HepG2 (cell line): ENCODE data around the gene MAGIX. TPM values are rescaled to one million over a fixed set of nuclear protein-coding genes. Genes with fewer than 3 reads are reported as not detected.

Experiments
- ARID2 ChIP-seq: sonication (generic); formaldehyde crosslinking; IDR thresholded peaks from 2 replicates; pipeline ENCODE4 v1.8.1; 2022; ENCODE audit warnings: mild to moderate bottlenecking, missing genetic modification reagents, borderline replicate concordance
- ATF4 ChIP-seq, 2 experiments: fragments of 450-650 bp in 1 of 2; sonication (generic) in 1 of 2; formaldehyde crosslinking; IDR thresholded peaks; 2 replicates each; pipeline versions ENCODE4 v1.5.0 to v1.8.0; 2020 to 2022; ENCODE audit warnings: mild to moderate bottlenecking in 1 of 2, missing genetic modification reagents in 1 of 2
- DR1 ChIP-seq: sonication (generic); formaldehyde crosslinking; IDR thresholded peaks from 2 replicates; pipeline ENCODE4 v1.8.0; 2021; ENCODE audit warnings: mild to moderate bottlenecking, missing genetic modification reagents, inconsistent platforms
- HDAC2 ChIP-seq: sonication (generic); formaldehyde crosslinking; IDR thresholded peaks from 2 replicates; pipeline ENCODE4 v1.4.0; 2020; ENCODE audit warnings: missing genetic modification reagents
- NRL ChIP-seq: sonication (generic); formaldehyde crosslinking; IDR thresholded peaks from 2 replicates; pipeline ENCODE4 v1.5.0; 2020; ENCODE audit warnings: missing genetic modification reagents, mild to moderate bottlenecking, moderate library complexity, borderline replicate concordance
- RFX1 ChIP-seq: fragments of 450-650 bp; IDR thresholded peaks from 2 replicates; pipeline ENCODE4 v1.6.1; 2017
- SETDB1 ChIP-seq: sonication (generic); formaldehyde crosslinking; IDR thresholded peaks from 2 replicates; pipeline ENCODE4 v1.5.1; 2020; ENCODE audit warnings: missing genetic modification reagents, mild to moderate bottlenecking, borderline replicate concordance
- TGIF2 ChIP-seq: IDR thresholded peaks from 2 replicates; pipeline ENCODE4 v1.6.1; 2016; ENCODE audit warnings: control low read depth, missing compliant biosample characterization
- ZC3H13 ChIP-seq: sonication (generic); formaldehyde crosslinking; IDR thresholded peaks from 2 replicates; pipeline ENCODE4 v1.8.1; 2023; ENCODE audit warnings: mild to moderate bottlenecking, missing genetic modification reagents, moderate library complexity
- ZGPAT ChIP-seq: IDR thresholded peaks from 2 replicates; pipeline ENCODE4 v1.6.1; 2016; ENCODE audit warnings: mild to moderate bottlenecking
- ZKSCAN8 ChIP-seq: IDR thresholded peaks from 2 replicates; pipeline ENCODE4 v1.6.1; 2016; ENCODE audit warnings: borderline replicate concordance, missing genetic modification reagents, missing compliant biosample characterization
- ZNF432 ChIP-seq: sonication (generic); formaldehyde crosslinking; IDR thresholded peaks from 2 replicates; pipeline ENCODE4 v1.5.0; 2020; ENCODE audit warnings: missing genetic modification reagents, mild to moderate bottlenecking, borderline replicate concordance
- ZNF460 ChIP-seq: sonication (generic); formaldehyde crosslinking; IDR thresholded peaks from 2 replicates; pipeline ENCODE4 v1.5.1; 2020; ENCODE audit warnings: missing genetic modification reagents, mild to moderate bottlenecking, borderline replicate concordance
- ZNF577 ChIP-seq: sonication (generic); formaldehyde crosslinking; IDR thresholded peaks from 2 replicates; pipeline ENCODE4 v1.4.0; 2020; ENCODE audit warnings: mild to moderate bottlenecking, low read depth, missing genetic modification reagents, borderline replicate concordance
- ZNF607 ChIP-seq: sonication (generic); formaldehyde crosslinking; IDR thresholded peaks from 2 replicates; pipeline ENCODE4 v1.5.1; 2020; ENCODE audit warnings: missing genetic modification reagents, mild to moderate bottlenecking, borderline replicate concordance
- ZNF614 ChIP-seq: IDR thresholded peaks from 2 replicates; pipeline ENCODE4 v1.6.1; 2018; ENCODE audit warnings: missing biosample characterization, missing genetic modification reagents, inconsistent platforms, borderline replicate concordance
- ZNF713 ChIP-seq: sonication (generic); formaldehyde crosslinking; IDR thresholded peaks from 2 replicates; pipeline ENCODE4 v1.4.0; 2020; ENCODE audit warnings: mild to moderate bottlenecking, missing genetic modification reagents
- ZSCAN31 ChIP-seq: sonication (generic); formaldehyde crosslinking; IDR thresholded peaks from 2 replicates; pipeline ENCODE4 v1.5.0; 2020; ENCODE audit warnings: low read depth, mild to moderate bottlenecking, missing genetic modification reagents
- polyA plus RNA-seq, 8 experiments: library from polyadenylated mRNA; depleted of rRNA in 3 of 8; stranded (reverse) in 7 of 8; unstranded in 1 of 8; fragments of >200 nt; fragmentation: Illumina TruSeq in 4 of 8; extraction: Trizol in 4 of 8; gene quantifications; 2 replicates each; pipeline versions ENCODE4 v1.2.1 to v1.2.3, GENCODE V29; 2011 to 2016; ENCODE audit warnings: low read depth in 4 of 8, missing spikeins in 1 of 8, mixed read lengths in 1 of 8; ENCODE audit not compliant: insufficient read depth in 1 of 8
- total RNA-seq, 5 experiments: library from RNA; depleted of rRNA; stranded (reverse); fragments of >200 nt; fragmentation: Illumina TruSeq; extraction: Trizol; gene quantifications; 2 replicates each; pipeline ENCODE4 v1.2.3, GENCODE V29; 2016; ENCODE audit warnings: low read depth in 1 of 5
- TF ChIP-seq, protein P1 (sequence below): sonication (generic); formaldehyde crosslinking; IDR thresholded peaks from 2 replicates; pipeline ENCODE4 v1.8.0; 2022; ENCODE audit warnings: mild to moderate bottlenecking, missing genetic modification reagents
- TF ChIP-seq, protein P2 (sequence below): sonication (generic); formaldehyde crosslinking; IDR thresholded peaks from 2 replicates; pipeline ENCODE4 v1.5.0; 2020; ENCODE audit warnings: missing genetic modification reagents
- TF ChIP-seq, protein P3 (sequence below): sonication (generic); formaldehyde crosslinking; IDR thresholded peaks from 2 replicates; pipeline ENCODE4 v1.4.0; 2020; ENCODE audit warnings: mild to moderate bottlenecking, missing genetic modification reagents
- TF ChIP-seq, protein P4 (sequence below): IDR thresholded peaks from 2 replicates; pipeline ENCODE4 v1.6.1; 2016; ENCODE audit warnings: low read depth, borderline replicate concordance

MAGIX gene
- total and polyA plus RNA-seq, 2 of the 13 experiments (the other 11 are each of a cell fraction or from before 2014, with no cell fraction given): 0.63 to 1.2 TPM

- TF ChIP-seq, protein P1, sequence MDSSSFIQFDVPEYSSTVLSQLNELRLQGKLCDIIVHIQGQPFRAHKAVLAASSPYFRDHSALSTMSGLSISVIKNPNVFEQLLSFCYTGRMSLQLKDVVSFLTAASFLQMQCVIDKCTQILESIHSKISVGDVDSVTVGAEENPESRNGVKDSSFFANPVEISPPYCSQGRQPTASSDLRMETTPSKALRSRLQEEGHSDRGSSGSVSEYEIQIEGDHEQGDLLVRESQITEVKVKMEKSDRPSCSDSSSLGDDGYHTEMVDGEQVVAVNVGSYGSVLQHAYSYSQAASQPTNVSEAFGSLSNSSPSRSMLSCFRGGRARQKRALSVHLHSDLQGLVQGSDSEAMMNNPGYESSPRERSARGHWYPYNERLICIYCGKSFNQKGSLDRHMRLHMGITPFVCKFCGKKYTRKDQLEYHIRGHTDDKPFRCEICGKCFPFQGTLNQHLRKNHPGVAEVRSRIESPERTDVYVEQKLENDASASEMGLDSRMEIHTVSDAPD (CRISPR knock-in tag): no peak
- TF ChIP-seq, protein P2, sequence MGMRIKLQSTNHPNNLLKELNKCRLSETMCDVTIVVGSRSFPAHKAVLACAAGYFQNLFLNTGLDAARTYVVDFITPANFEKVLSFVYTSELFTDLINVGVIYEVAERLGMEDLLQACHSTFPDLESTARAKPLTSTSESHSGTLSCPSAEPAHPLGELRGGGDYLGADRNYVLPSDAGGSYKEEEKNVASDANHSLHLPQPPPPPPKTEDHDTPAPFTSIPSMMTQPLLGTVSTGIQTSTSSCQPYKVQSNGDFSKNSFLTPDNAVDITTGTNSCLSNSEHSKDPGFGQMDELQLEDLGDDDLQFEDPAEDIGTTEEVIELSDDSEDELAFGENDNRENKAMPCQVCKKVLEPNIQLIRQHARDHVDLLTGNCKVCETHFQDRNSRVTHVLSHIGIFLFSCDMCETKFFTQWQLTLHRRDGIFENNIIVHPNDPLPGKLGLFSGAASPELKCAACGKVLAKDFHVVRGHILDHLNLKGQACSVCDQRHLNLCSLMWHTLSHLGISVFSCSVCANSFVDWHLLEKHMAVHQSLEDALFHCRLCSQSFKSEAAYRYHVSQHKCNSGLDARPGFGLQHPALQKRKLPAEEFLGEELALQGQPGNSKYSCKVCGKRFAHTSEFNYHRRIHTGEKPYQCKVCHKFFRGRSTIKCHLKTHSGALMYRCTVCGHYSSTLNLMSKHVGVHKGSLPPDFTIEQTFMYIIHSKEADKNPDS: no peak
- peak in 1 of 2 experiments; percentile 42; a peak in 1 of 4 replicates for TF ChIP-seq ATF4 (CRISPR knock-in tag; IDR thresholded peaks at IDR 0.05)
- TF ChIP-seq ZKSCAN8 (CRISPR knock-in tag): no peak
- TF ChIP-seq ZNF577 (CRISPR knock-in tag): no peak
- TF ChIP-seq SETDB1: no peak
- TF ChIP-seq RFX1: no peak
- no peak for TF ChIP-seq ZNF432 (CRISPR knock-in tag)
- no peak for TF ChIP-seq ZNF713 (CRISPR knock-in tag)
- TF ChIP-seq ZNF614 (CRISPR knock-in tag): no peak
- TF ChIP-seq ZNF460 (CRISPR knock-in tag): no peak
- TF ChIP-seq, protein P3, sequence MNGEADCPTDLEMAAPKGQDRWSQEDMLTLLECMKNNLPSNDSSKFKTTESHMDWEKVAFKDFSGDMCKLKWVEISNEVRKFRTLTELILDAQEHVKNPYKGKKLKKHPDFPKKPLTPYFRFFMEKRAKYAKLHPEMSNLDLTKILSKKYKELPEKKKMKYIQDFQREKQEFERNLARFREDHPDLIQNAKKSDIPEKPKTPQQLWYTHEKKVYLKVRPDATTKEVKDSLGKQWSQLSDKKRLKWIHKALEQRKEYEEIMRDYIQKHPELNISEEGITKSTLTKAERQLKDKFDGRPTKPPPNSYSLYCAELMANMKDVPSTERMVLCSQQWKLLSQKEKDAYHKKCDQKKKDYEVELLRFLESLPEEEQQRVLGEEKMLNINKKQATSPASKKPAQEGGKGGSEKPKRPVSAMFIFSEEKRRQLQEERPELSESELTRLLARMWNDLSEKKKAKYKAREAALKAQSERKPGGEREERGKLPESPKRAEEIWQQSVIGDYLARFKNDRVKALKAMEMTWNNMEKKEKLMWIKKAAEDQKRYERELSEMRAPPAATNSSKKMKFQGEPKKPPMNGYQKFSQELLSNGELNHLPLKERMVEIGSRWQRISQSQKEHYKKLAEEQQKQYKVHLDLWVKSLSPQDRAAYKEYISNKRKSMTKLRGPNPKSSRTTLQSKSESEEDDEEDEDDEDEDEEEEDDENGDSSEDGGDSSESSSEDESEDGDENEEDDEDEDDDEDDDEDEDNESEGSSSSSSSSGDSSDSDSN (CRISPR knock-in tag): 0 out of 2 replicates have a peak, but pooled peaks have one; percentile 47
- TF ChIP-seq TGIF2: 0 out of 2 replicates have a peak, but pooled peaks have one; percentile 28
- TF ChIP-seq, protein P4, sequence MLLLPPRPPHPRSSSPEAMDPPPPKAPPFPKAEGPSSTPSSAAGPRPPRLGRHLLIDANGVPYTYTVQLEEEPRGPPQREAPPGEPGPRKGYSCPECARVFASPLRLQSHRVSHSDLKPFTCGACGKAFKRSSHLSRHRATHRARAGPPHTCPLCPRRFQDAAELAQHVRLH (CRISPR knock-in tag): no peak
- TF ChIP-seq NRL: 0 out of 2 replicates have a peak, but pooled peaks have one; percentile 41
- TF ChIP-seq ZGPAT (CRISPR knock-in tag): peak; percentile 22; the same call in 1 of the 2 replicates
- TF ChIP-seq DR1 (CRISPR knock-in tag): no peak
- TF ChIP-seq HDAC2 (CRISPR knock-in tag): no peak
- no peak for TF ChIP-seq ZNF607 (CRISPR knock-in tag)
- no peak for TF ChIP-seq ARID2 (CRISPR knock-in tag)
- 0 out of 2 replicates have a peak, but pooled peaks have one; percentile 34 for TF ChIP-seq ZC3H13 (CRISPR knock-in tag)
- TF ChIP-seq ZSCAN31 (CRISPR knock-in tag): no peak
Observed at GRCh38 chrX:49191574-49192011, 29.0 kb downstream of the MAGIX start (continued).
